Stimulated activated CD8-positive, alpha-beta memory T cell treated with anti-CD3 and anti-CD28 coated beads, Interleukin-4, amount 100 ng/mL, for 4 hours (primary cell): ENCODE measurements around the gene RTN4RL1.

Source experiments
- DNase-seq, 2 donors: peaks; one replicate each; pipeline ENCODE4 v3.0.0-alpha.2; 2020; ENCODE audit warnings: low read depth in 2 of 2, low spot score in 1 of 2

Gene RTN4RL1

DNA sequence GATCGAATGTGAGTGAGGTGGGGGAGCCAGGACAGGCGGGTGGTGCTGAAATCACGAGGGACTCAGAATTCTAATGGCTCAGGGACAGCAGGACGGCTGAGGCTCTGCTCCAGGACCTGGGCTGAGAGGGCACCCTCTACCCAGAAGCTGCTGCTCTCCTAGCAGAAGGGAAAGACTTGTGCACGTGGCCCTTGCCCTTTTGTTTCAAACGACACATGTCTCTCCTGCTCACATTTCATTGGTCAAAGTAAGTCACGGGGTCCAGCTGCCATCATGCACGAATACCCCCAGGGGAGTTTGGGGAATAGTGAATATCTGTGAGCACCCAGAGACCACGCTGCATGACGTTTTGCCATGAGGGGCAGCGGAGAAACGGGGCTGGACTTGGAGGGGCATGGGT, 73.2 kb downstream of the RTN4RL1 start:
- DNase-seq: no peak

DNA sequence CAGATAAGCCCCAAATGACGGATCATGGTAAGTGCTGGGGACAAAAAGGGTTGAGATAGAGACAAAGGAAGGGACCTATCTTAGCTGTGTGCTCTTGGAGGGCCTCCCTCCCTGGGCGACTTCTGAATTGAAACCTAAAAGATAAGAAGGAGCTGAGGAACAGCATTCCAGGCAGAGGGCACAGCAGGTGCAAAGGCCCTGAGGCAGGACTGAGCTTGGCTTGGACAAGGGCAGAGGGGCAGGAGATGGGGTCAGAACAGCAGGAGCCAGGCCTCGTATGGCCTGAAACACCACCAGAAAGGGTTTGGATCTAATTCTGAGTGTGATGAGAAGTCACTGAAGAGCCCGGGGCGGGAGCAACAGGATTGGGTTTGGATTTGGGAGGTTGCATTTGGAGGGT, 75.4 kb downstream of the RTN4RL1 start:
- no peak for DNase-seq

DNA sequence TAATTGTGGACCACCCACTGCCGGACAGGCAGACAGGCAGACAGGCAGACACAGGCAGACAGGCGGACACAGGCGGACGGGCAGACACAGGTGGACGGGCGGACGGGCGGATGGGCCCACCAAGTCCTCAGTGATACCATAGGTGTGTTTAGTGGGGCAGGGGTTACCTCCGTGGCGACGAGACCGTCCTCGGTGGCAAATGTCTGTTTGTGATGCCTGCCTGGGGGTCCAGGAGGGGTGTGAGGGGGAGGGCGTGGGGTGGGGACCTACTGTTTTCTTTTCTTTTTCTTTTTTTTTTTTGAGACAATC, 76.7 kb downstream of the RTN4RL1 start:
- no peak for DNase-seq

DNA sequence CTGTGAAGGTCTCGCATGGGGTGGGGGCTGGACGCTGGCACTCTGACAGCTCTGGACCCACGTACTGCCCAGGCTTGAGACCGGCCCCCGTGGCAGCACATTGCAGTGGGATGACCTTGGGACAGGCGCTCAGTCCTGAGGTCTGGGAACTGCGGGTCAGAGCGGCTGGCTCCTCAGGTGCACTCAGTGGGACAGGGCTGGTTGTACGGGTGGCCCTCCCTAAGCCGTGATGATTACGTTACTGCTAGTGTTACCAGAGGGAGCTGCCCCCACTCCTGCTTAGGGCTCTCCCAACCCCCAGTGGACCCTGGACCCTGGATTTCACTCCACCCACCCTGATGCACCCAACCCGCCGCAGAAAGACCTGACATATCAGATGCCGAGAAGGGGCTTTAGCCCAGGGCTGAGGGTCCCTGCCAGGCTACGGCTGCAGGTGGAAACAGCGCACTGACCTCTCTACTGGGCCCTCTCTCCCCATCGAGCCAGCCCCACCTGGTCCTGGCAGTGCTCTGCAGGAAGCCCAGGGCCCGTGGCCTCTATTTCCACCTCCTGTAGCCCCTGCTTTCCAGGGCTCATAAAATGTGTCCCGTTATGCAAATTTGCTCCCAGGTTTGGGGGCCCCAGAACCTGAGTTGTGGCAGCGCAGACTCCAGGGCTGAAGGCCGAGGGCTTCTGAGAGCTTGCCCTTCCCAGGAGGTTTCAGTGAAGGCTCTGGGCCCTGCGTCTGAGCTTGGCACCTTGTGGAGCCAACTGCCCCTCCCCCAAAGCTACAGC, 77.2 kb downstream of the RTN4RL1 start:
- no peak for DNase-seq

DNA sequence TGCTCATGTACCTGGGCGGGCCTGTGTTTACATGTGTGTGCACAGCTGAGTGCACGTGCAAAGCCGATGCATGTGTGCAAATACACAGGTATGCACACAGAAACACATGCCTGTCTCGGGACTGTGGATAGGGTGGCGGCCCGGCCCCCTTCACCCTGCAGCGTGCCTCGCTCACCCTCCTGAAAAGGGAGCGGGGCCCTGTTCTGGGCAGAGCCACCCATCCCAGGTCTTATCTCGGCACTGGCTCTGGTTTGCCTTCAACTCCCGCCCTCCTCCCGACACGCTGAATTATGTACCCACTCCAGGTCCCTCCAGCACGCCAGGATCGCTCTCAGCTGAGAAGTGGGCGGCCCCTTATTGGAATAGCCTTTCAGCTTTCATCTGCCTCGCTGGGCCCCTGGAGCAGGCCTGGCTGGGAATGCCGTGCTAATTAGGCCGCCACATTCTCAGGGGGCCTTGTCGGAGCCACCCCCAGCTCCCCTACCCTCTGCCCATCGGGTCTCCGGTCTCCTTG, 77.8 kb downstream of the RTN4RL1 start:
- no peak for DNase-seq

DNA sequence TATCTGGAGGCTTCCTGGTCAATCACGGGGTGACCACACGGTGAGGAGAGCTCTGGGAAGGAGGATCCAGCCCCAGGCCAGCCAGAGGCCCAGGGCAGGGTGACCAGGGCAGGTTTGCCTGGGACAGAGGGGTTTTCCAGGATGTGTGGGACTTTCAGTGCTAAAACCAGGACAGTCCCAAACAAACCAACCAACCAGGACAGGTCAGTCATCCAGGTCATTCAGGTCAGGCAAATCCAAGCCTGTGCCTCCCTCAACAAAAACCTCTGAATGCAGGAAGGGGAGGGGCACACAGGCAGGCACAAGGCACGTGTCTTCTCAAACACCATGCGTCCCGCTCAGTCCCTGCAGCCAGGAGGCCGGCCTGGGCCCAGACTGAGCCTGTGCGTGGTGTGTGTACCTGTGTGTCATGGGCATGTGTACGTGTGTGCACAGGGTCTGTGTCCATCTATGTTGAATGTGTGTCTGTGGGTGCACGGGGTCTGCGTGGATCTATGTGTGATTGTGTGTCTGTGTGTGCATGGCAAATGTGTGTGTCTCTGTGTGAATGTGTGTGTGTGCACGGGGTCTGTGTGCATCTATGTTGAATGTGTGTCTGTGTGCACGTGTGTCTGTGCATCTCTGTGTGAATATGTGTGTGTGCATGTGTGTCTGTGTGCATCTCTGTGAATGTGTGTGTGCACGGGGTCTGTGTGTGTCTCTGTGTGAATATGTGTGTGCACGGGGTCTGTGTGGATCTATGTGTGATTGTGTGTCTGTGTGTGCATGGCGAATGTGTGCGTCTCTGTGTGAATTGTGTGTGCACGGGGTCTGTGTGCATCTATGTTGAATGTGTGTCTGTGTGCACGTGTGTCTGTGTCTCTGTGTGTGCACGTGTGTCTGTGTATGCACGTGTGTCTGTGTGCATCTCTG, 78.9 kb downstream of the RTN4RL1 start:
- no peak for DNase-seq

DNA sequence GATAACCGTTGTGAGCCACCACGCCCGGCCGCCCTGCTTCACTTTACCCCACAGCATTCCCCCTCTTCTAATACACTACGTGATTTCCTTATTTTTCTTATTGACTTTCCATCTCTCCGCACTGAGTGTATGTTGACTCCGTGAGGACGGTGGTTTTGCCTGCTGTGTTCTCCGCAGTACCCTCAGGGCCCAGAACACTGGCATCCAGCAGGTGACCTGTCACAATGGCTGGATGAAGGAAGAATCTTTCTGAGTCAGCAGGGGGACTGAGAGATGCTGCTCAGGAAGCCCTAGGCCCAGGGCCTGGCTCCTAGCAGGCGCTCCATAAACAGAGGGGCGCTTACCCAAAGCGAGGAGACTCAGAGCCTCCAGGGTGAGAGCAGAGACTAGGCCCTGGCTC, 79.5 kb downstream of the RTN4RL1 start:
- no peak for DNase-seq

DNA sequence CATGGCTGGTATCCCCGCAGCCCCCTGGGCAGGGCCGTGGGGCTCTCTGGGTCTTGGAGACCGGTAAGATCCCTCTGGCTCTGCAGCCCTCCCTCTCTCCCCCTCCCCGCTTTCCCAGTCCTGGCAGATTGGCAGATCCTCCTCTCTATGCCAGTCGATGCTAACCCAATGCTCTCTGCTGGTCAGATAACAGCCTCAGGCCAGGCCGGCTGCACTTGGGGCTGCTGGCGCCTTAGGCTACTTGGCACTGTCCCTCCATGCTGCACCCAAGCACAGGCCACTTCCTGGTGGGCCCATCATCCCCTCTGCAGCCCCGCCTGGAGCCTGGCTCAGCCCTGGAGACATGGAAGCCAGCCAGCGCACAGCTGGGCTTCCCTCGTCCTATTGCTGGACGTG, 81.7 kb downstream of the RTN4RL1 start:
- no peak for DNase-seq

DNA sequence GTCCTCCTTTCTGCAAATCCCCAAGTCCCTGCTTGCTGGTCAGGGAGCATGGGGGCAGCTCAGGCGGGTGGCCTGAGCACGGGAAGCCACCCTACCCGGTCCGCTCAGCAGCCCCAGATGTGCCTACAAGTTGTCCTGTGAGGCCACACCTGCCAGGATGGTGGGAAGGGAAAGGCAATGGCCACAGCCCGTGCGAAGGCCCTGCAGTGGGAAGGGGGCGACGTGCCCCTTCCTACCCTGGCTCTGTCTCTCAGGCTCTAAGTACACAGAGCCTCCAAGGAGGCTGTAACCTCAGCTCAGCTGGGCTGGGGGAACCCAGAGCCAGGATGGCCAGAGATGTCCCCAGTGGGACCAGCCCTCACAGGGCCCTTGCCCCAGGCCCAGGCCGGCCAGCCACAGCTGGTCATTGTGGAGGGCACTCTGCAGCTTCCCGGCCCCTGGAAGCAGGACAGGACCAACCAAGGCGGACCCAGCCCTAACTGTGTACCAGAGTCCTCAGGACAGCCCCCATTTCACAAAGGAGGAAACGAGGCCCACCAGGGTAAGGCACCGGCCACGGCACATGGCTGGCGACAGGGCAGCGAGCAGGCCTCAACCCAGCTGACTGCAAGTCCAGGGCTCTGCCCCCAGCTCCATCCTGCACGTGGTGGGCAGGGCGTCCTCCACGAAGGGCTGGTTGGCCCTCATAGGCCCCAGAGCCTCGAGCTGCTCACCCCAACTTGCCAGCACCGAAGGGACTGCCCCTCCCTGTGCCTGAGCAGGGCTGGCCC, 82.3 kb downstream of the RTN4RL1 start:
- no peak for DNase-seq

DNA sequence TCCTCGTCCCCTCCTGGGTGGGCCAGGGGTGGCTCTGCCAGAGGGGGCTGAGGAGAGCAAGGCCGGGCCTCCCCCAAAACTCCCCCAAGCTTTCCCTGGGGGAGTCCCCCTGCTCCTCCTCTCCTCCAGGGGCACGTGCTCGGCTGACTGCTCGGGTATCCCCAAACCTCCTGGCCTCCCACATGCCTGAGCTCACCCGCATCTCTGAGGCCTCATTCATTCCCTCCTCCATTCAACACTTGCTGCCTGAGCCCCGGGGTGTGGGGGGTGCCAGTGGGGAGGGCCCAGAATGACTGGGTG, 83.1 kb downstream of the RTN4RL1 start:
- DNase-seq: no peak

DNA sequence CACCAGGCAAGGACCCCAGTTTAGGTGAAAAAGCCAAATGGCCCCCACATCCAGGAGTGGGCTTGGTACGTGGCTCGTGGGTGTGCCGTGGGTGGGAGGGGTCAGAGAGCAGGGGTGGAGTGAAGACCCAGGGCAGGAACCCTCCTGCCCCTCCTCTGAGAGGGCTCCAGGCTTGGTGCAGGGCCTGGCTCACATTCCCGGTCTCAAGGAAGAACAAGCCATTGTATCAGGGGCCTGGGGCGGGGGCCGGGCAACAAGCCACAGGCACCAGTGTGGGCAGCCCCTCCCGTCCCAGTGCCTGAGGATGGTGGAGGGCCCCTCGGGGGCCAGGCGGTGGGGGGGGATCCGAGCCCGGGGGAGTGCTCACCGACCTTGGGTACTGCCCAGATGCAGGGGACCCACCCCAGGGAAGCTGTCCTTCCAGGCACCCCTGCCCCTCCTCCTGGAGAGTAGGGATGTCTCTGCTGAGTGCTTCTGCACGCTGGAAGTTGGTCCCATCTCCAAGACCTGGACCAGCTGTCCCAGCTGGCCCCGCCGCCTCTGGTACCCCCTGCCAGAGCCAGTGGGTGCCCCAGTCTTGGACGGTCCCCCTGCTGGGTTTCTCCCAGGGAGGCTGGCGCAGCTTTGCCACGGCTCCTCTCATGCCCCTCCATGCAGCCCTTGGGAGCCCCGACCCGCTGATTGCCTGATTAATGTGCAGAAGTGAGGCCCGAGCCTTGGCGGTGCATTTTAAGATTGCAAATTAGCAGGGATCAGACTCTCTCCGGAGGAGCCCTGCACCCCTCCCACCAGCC, 83.7 kb downstream of the RTN4RL1 start:
- no peak for DNase-seq

DNA sequence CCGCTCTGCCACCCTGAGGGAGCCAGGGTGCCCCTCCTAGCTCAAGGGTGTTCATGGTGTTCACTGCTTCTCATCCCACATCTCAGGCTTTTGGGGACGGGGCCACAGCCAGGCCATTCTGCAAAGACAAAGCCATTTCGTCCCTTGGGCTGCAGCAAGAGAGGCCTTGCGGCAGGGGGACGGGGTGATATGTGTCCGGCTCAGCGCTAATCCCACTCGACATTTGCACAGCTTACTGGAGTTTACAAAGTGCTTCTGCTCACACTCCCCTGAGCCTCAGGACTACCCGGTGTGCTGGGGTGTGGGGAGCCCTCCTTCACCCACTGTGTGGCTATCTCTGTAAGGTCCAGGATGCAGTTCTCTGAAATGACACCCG, 84.3 kb downstream of the RTN4RL1 start:
- no peak for DNase-seq

DNA sequence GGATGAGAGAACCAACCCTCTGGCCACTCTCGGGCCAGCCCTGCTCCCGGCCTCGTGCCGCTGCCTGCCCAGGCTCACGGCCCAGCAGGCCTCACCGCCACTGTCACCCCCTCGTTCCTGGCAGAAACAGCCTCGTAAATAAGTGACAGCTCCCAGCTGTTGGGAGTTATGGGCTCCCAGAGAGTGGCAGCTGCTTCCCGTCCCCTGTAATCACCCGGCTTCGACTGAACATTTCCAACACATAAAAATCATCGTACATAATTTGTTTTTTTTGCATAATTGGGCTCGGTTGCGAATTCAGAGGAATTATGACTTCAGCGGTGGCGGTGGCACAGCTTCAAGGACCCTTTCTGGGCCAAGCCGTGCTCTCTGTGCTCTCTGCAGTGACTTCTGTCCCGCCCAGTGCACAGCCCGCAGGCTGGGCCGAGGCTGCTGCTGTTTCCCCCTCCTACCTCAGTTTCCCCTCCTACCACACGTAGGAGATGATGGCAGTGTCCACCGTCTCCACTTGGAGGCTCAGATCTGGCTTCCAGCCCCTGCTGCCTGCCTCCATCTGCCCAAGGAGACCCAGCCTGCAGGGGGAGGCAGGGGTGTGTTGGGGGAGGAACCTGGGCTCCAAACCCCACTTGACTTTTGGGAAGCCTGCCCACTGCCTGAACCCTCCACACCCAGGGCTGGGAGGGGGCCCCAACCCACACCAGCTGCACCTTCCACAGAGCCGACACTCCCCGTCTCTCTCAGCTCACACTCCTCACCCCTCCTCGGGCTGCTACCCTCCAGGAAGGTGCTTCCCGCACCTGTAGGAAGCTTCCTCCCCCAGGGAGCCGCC, 84.9 kb downstream of the RTN4RL1 start:
- no peak for DNase-seq

DNA sequence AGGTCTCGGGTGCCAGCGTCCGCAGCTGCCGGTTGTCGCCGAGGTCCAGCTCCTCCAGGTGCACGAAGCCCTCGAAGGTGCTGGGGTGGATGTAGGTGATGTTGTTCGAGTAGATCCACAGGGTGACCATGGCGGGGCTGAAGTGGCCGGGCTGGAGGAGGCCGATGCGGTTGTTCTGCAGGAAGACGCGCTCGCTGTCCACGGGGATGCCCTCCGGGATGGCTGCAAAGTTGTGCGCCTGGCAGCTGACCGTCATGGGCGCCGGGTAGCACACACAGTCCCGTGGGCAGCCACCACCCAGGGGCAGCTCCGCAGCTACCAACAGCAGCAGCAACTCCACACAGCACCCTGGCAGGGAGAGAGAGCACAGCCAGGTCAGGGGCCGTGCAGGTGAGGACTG, 87.7 kb downstream of the RTN4RL1 start:
- no peak for DNase-seq

DNA sequence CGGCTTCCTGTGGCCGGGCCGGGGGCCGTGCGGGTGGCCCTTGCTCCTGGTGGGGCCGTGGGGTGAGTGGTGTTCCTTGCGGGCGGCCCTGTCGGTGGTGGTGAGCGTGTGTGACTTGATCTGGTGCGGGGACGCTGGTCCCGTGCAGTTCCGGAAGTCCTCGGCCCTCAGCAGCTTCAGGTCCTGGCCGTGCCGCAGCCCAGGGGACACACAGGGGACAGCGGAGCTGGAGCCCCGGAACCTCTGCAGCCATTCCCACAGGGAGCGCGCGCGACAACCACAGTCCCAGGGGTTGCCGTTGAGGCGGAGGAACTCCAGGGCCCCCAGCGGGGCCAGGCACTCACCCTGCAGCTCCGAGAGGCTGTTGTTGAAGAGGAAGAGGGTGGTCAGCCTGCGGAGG, 88.4 kb downstream of the RTN4RL1 start:
- DNase-seq: no peak

DNA sequence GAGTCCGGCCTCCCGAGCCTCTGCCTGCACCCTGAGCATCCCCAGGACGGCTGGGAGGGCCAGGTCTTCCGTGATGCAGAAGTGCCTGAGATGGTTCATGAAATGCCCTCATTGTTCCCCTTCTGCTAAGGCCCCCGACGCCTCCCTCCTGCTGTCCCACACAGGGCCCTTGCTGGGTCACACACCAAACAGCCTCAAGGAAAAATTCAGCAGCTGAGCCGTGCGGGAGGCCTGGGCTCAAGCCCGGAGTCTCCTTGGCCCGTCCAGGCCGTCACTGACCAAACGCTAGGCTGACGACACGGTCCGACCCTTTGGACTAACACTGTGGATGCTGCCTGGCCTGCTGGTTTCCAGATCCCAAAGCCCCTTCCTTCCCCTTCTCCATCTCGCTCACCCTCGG, 90.2 kb downstream of the RTN4RL1 start:
- DNase-seq: no peak

DNA sequence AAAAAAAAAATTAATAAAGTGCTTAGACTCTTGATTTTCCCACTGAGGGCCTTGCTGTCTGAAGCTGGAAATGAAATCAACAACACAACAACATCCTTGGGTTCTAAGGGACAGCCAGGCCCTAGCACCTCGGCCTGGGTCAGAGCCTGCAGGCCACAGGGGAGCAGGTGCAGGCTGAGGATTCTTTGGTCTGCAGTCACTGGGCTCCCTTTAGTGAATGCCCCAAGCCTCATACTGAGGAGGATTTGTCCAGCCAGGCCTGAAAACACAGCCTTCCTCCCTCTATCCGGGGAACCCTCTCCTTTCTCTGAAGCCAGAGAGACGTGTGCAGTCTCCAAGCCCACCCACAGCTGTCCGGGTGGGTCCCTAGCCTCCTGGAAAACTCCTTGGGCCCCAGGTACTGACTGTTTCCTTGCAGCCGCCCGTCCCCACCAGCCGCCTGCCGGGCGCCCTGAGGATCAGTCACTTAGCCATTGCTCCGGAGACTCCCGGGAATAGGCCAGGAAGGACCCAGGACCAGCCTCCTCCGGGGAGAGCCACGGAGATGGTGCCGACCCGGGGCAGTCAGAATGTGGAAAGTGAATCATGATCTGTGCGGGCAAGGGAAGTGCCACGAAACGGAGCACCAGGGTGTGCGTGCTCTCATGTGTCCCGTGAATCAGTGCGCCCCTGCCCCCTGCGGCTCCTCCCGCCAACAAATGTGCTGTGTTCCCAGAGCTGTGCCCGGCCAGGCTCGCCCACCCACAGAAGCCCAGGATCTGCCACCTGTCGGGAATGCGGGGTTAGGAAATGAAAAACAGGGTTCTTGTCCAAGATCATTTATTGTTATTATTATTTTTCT, 91.0 kb downstream of the RTN4RL1 start:
- DNase-seq: no peak

DNA sequence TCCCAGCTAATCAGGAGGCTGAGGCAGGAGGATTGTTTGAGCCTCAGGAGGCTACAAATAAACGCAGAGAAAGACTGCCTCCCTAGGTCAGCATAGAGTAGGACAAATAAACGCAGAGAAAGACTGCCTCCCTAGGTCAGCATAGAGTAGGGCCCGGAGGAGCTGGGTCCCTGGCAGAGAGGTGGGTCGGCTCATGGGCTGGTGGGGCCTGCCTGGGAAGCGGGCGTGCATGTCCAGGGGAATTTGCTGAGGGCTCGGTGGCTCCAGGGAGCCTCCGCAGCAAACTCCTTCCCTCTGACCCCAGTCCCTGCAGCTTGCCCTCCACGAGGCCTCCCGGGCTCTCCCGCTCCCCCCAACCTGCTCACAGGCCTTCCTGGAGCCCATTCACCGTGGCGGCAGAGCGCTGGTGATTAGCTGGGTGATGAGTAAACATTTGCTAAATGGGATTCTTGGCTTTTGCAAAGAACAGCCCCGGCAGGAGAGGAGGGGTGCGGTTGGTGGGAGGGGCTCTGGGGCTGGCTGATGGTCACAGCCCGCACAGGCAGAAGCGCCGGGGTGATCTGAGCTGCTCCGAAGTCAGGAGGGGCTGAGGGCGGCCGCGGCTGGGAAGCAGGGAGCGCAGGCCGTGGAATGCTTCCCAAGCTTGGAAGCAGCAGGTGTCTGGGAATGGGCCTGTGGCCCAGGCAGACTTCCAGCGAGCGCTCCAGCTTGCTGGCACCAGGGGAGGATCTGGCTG, 93.1 kb downstream of the RTN4RL1 start:
- DNase-seq: no peak

DNA sequence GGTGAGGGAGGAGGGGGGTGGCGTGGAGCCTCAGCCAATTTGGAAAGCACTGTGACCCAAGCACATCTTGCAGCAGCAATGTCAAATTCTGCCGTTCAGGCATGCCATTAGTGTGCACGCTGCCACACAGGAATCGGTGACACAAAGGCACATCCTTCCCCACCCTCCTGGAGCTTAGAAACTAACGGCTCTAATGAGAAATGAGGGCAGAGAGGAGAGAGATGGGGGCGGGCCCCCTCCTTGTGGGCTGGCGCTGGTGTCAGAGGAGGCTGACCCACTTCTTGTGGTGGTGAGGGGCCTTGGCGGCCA, 94.8 kb downstream of the RTN4RL1 start:
- DNase-seq: no peak
